GOT3 (cell line): ENCODE measurements around the gene KRTAP12-3.
"Not testable (repeated sequence)": the region's sequence is repeated elsewhere in the genome, so short reads cannot be mapped to it uniquely, and the experiment has no call there.

ENCODE experiments used
- DNase-seq: peaks from one replicate; lab custom pipeline; 2025; ENCODE audit warnings: mixed read lengths; lab: John Stamatoyannopoulos, UW

KRTAP12-3 gene

DNA sequence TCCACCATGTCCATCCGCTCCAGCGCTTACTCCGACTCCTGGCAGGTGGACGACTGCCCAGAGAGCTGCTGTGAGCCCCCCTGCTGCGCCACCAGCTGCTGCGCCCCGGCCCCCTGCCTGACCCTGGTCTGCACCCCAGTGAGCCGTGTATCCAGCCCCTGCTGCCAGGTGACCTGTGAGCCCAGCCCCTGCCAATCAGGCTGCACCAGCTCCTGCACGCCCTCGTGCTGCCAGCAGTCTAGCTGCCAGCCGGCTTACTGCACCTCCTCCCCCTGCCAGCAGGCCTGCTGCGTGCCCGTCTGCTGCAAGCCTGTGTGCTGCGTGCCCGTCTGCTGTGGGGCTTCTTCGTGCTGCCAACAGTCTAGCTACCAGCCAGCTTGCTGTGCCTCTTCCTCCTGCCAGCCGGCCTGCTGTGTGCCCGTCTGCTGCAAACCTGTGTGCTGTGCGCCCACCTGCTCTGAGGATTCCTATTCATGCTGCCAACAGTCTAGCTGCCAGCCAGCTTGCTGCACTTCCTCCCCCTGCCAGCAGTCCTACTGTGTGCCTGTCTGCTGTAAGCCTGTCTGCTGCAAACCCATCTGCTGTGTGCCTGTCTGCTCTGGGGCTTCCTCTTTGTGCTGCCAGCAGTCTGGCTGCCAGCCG is 30.4 kb upstream of the KRTAP12-3 start:
- not testable (repeated sequence) for DNase-seq

DNA sequence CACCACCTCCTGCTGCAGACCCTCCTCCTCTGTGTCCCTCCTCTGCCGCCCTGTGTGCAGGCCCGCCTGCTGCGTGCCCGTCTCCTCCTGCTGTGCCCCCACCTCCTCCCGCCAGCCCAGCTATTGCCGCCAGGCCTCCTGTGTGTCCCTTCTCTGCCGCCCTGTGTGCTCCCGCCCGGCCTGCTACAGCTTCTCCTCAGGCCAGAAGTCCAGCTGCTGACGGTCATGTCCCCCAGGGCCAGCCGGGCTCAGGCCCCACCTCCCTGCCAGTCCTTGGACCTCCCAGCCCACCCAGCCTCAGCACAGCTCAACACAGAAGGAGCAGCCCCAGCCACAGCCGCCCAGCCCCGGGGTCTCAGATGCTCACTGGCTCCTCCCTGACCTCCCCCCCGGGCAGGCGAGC is 29.9 kb upstream of the KRTAP12-3 start:
- not testable (repeated sequence) for DNase-seq

DNA sequence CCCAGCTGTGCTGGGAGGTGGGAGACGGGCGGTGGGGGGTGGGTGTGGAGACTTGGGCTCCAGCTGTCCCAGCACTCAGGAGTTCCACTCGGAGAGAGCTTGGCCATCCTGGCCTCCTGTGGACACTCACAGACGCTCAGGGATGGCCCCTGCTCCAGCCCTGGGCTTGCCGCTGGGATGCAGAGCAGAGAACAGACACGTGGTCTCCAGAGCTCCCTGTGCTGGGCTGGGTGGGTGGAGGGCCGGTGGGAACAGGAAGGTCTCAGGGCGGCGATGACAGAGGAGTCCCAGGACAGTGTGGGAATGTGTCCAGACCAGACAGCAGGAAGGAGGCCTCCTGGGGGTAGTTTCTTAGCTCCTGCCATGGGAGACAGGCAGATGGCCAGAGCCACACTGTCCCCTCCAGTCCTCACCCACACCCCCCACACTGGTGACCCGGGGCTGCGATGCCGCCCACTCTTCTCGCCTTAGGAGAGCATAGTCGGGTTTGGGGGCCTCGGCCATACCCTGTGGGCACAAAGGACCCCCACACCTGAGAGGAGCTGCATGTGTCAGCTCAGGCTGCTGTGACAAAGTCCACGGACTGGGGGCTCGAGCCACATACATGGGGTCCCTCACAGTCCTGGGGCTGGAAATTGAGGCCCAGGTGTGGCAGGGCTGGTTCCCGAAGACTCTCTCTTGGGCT is 28.9 kb upstream of the KRTAP12-3 start:
- no peak for DNase-seq

DNA sequence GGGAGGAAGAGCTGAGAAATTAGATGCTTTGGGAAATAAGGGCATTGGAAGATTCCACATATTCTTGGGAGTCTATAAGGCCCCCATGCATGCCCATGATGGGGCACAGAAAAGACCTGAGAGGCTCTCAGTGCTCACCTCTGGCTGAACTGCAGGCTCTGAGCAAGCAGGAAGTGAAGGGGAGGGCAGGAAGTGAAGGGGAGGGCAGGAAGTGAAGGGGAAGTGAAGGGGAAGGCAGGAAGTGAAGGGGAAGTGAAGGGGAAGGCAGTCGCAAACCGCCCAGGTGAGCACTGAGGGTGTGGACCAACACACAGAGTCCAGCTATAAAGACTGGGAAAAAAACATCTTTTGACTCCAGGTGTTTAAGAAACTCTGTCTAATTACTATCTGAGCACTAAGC is 27.3 kb upstream of the KRTAP12-3 start:
- no peak for DNase-seq

DNA sequence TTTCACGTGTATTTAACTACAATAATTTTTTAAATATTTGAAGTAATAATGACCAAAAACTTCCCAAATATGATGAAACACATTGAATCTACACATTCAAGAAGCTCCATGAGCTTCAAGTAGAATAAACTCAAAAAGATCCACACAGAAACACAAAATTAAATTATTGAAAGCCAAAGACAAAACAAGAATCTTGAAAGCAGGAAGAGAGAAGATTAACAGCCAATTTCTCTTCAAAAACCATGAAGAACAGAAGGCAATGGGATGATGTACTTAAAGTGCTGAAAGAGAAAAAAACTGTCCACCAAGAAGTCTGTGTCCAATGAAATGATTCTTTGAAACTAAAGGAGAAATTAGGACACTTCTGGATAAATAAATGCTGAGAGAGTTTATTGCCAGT is 25.7 kb upstream of the KRTAP12-3 start:
- DNase-seq, result no peak

DNA sequence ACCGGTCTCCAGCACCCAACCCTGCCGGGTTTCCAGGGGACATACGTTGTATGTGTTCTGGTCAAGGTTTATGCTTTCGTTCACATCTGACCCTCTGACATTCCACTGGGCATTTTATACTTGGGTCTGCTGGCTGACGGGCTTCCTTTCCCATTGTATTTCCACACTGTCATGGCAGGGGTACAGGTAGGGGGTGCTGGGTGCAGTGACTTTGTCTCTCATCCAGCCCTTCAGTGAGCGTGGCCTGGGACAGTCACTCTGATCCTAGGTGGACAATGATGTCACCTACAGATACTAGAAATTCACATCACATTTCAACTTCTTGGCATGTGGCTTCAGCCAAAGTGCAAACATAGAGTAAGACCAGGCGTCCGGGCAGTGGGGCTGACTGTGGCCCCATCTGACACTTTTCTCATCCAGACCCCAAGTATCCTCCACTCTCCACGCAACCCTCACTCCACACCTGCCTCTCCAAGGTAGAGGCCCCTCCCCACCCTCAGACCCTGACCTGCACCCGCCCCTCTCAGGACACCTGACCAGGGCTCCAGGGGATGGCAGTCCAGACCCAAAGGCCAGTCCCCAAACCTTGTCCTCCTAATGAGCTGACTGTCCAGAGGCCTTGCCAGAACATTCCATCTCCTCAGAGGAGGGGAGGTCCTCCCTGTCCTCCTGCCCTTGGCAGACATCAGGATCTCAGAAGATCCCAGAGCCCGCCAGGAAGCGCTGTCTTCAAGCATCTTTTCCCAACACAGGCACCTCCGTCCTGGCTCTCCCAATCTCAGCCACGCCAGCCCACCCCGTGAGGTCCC is 21.3 kb upstream of the KRTAP12-3 start:
- no peak for DNase-seq

DNA sequence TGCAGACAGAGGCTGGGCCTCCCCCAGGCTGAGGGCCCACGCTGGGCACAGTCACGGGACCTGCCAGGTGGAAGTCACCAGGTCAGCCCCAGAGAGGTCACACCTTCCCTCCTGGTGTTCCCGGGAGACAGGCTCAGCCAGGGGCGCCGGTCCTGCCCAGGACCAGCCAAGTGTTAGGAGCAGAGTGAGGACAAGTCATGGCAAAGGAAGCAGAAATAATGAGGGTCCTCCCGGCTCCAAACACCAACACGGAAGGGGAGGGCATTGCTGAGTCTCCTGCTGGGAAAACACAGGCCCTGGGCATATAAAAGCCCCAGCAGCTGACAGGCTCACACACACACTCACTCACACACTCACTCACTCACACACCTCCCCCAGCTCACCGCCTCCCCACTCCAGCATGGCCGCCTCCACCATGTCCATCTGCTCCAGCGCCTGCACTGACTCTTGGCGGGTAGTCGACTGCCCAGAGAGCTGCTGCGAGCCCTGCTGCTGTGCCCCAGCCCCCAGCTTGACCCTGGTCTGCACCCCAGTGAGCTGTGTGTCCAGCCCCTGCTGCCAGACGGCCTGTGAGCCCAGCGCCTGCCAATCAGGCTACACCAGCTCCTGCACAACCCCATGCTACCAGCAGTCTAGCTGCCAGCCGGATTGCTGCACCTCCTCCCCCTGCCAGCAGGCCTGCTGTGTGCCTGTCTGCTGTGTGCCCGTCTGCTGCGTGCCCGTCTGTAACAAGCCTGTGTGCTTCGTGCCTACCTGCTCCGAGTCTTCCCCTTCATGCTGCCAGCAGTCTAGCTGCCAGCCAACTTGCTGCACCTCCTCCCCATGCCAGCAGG is 20.5 kb upstream of the KRTAP12-3 start, which contains the start of gene KRTAP10-10:
Gene KRTAP10-10, plus strand, starts transcription at position 339 of the 833 bp plus-strand sequence. Its CDS starts 62 bp downstream, at position 401.
- DNase-seq, result no peak

DNA sequence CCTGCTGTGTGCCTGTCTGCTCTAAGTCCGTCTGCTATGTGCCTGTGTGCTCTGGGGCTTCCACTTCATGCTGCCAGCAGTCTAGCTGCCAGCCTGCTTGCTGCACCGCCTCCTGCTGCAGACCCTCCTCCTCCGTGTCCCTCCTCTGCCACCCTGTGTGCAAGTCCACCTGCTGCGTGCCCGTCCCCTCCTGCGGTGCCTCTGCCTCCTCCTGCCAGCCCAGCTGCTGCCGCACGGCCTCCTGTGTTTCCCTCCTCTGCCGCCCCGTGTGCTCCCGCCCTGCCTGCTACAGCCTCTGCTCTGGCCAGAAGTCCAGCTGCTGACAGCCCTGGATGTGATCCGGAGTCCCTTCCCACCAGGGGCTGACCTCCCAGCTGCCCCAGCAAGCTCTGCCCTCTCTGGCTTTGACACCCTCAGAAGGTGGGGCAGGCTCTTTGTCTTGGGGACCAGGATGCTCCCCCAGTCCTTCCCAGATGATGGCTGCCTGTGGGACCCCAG is 19.8 kb upstream of the KRTAP12-3 start:
- DNase-seq, result not testable (repeated sequence)

DNA sequence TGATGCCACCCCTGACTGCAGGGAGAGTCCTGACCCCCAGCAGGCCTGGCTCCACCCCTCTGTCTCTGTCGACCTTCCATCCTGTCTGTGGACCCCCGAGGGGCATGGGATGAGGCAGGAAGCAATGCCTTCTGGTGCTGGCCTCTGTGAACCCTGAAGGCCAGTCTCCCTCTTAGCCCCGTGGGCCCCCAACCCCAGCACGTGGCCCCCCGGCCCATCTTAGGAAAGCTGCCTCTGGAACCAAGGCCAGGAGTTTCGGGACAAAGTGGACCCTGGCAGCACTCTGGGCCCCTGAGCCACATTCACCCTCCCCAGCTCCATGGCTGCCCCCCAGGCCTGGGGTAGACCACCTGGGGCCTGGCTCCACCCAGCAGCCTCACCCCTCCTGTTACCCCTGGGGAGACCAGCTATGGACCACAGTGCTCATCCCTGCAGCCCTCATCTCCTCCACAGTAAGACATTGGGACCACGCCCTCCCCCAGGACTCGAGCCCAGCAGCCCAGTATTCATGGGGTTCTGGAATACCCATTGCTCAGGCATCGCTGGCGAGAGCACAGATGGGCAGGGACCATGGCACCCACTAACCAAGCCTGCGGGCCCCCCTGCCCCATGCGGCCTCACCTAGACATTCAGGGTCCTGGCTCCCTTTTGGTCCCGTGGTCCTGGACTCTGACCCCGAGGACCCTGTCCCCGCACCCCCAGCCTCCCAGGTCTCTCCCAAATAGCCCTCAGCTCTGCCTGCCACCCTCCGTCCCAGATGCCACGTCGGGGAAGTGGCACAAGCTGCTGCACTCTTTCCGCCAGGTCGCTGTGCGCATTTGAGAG is 19.0 kb upstream of the KRTAP12-3 start:
- DNase-seq, result not testable (repeated sequence)

DNA sequence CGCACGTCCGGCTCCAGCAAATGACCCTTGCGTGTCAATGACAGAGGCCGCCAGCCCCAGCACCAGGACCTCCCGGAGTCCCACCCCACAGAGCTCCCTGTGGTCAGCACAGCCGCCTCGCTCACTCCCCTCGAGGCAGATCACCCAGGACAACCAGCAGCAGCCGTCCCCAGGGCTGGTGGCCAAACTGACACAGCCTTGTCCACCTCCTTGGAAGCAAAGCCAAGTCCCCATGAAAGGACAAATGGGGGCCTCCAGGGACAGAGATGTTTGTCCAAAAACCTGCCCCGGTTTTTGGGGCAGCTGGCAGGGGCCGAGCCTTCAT is 18.4 kb upstream of the KRTAP12-3 start:
- no peak for DNase-seq

DNA sequence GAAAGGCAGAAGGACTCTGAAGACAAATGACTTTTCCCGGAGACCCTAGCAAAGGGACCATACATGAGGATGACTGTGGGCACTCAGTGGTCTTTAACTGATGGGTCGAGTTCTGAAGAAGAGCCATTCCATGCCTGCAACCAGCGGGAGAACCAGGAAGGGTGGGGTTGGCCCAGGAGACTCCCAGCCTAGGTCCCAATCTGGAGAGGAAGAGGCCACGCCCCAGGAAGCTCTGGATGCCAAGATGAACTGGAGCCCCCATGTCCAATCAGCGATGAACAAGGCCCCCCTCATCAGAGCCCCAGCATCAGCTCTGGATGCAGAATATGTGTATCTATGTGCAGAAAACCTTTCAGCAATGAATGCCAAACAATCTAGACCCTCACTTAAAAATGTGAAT is 17.0 kb upstream of the KRTAP12-3 start:
- no peak for DNase-seq

DNA sequence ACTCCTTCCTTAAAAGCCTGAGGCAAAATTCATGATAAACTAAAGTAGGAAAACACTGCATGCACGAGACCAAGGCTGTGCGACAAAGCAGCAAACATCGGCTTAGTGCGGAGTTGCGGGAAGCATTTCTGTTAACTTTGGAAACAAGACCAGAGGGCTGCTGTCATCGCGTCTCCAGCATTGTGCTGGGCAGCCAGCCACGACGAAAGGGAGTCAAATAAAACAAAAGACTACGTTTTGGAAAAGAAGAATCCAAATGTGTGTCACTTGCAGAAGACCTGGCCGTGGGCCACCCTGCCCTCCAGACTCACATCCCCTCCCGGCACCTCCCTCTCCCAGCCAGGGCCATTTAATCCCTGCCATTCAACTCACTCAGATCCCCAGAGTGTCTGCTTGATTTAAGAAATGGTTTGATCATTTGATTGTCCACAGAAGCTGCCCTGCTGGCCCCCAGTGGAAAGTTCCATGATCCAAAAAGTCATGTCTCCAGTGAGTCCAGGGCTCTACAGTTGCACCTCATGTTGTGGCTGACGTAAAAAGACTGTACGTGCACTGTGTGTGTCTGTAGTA is 13.9 kb upstream of the KRTAP12-3 start:
- DNase-seq, result no peak

DNA sequence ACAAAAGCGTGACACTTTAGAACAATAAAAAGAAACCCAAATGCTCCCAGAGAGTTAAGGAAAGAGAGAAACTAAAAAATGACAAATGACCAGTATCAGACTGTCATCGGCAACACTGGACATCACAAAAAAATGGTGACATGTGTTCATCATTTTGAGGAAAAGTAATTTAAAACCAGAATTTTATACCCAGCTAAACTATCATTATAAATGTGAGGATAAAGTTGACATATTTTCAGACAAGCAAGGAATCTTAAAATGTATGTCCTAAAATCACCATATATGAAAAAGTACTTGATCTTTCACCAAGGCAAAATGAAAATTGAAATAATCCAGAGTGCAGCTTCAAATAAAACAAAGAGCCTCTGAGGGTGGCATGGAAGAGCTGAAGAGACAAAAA is 12.9 kb upstream of the KRTAP12-3 start:
- no peak for DNase-seq

DNA sequence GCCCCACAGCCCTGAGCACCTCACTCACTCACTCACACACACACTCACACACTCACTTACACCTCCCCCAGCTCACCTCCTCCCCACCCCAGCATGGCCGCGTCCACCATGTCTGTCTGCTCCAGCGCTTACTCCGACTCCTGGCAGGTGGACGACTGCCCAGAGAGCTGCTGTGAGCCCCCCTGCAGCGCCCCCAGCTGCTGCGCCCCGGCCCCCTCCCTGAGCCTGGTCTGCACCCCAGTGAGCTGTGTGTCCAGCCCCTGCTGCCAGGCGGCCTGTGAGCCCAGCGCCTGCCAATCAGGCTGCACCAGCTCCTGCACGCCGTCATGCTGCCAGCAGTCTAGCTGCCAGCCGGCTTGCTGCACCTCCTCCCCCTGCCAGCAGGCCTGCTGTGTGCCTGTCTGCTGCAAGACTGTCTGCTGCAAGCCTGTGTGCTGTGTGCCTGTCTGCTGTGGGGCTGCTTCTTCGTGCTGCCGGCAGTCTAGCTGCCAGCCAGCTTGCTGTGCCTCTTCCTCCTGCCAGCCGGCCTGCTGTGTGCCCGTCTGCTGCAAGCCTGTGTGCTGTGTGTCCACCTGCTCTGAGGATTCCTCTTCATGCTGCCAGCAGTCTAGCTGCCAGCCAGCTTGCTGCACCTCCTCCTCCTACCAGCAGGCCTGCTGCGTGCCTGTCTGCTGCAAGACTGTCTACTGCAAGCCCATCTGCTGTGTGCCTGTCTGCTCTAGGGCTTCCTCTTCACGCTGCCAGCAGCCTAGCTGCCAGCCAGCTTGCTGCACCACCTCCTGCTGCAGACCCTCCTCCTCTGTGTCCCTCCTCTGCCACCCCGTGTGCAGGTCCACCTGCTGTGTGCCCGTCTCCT is 11.1 kb upstream of the KRTAP12-3 start, which contains the start of gene KRTAP10-11:
Gene KRTAP10-11, plus strand, starts transcription at position 49 of the 856 bp plus-strand sequence. Its CDS starts 45 bp downstream, at position 94.
- DNase-seq, result not testable (repeated sequence)

DNA sequence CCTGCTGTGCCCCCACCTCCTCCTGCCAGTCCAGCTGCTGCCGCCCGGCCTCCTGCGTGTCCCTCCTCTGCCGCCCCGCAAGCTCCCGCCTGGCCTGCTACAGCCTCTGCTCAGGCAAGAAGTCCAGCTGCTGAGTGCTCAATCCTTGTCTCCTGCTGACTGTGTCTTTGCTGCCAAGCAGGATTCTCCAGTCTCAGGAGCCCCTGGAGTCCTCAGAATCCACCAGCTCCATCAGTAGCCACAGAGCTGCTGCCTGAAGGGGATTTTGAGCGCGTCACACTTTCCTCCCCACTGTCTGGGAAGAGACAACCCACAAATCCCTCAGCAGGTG is 10.5 kb upstream of the KRTAP12-3 start:
- no peak for DNase-seq

DNA sequence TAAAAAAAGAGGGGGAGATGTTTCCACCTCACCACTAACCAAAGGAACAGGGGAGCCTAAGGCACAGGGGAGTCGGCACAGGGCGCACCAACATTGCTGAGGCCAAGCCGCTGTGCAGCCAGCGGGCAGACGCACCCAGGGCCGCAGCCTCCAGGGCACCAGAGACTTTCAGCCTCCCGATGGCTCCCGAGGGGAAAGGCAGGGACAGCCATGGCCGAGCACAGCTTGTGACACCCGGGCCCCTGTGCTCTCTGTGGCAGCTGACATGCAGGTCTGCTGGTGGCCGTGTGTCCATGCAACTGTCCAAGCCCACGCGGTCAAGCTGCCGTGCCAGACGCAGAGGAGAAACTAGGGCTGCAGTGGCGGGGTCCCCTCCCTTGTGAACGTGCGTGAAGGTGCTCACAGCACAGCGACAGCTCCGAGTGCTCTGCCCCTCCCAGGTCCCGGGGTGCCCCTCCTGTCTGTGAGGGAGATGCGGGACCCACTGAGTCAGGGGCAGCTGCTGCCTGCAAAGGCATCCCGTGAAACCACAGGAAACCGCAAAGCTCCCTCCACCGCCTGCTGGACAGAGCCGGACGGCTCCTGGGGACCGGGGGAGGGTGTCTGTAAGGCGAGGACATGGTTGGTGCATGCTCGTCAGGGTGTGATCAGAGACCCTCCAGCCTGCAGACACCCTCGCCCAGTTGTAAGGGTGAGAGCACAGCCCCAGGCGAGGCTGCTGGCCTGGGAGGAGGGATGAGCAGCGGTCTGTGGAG is 9.0 kb upstream of the KRTAP12-3 start:
- no peak for DNase-seq

DNA sequence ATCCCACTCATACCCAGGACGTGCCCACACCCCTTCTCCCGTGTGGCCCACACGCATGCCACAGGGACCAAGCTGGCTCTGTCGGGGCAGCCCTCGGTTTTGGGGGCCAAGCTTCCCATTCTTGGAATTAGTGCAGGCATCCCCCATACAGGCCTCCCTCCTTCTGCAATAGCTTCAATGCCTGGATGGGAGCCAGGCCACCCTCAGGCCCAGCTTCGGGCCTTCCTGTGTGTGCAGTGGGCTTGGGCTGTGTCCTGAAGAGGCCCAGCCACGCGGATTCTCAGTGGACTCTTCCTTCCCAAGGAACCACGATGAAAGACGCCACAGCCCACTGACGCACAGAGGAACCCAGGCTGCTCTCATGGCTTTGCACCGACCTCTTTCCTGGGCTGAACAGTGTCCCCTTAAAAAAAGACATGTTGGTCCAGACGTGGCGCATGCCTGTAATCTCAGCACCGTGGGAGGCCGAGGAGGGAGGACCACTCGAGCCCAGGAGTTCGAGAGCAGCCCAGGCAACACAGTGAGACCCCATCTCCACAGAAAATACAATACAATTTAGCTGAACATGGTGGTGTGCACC is 8.1 kb upstream of the KRTAP12-3 start:
- no peak for DNase-seq

DNA sequence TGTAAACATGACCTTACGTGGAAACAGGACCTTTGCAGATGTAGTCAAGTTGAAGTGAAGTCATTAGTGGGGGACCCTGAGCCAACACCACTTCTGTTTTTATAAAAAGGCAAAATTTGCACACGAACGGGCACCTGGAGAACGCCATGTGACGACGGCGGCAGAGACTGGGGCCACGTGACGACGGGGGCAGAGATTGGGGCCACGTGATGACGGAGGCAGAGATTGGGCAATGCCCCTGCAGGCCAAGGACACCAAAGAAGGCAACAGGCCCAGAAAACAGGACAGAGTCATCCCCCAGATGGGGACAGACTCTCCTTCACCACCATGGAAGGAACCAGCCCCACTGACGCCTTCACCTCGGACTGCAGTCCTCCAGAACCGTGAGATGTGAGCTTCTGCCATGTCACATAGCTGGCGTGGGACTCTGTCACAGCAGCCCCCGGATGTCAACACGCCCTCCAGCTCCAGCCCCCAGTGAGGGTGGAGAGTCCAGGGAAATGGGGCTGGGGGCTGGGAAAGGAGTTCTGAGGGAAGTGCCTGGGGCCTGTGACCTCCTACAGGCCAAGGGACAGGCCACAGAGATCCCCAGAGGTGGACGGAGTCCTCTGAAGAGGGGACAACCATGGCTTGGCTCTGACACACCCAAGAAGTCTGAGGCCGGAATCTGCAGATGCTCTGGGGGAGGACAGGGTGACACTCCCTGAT is 7.3 kb upstream of the KRTAP12-3 start:
- DNase-seq, result no peak
